ENCODE results near the gene DOP1B.

Gene DOP1B

GRCh38 chr21:36190736-36191135, 34.1 kb downstream of the DOP1B start:
- no peak overlapping the region for H3K4me2 ChIP-seq (ENCODE audit: low read length)
- no peaks in the 10 kb centered on the region for H3K9me3 ChIP-seq (ENCODE audit: low read length)
- H3K27ac ChIP-seq (ENCODE audit: low read depth, low read length, poor library complexity, severe bottlenecking) = no peak overlapping the region
- H3K36me3 ChIP-seq (ENCODE audit: insufficient read depth, low read length) = no peaks in the 10 kb centered on the region
- H3K4me1 ChIP-seq (ENCODE audit: insufficient read depth, low read length, severe bottlenecking) = peaks cover 8% of the 10 kb centered on the region
- no peak overlapping the region for H3K4me3 ChIP-seq (ENCODE audit: low read depth, low read length, poor library complexity, severe bottlenecking)
- TF ChIP-seq EZH2 (IDR thresholded peaks at IDR 0.05; ENCODE audit: borderline replicate concordance, low read length) = no peak
- TF ChIP-seq, protein P1, sequence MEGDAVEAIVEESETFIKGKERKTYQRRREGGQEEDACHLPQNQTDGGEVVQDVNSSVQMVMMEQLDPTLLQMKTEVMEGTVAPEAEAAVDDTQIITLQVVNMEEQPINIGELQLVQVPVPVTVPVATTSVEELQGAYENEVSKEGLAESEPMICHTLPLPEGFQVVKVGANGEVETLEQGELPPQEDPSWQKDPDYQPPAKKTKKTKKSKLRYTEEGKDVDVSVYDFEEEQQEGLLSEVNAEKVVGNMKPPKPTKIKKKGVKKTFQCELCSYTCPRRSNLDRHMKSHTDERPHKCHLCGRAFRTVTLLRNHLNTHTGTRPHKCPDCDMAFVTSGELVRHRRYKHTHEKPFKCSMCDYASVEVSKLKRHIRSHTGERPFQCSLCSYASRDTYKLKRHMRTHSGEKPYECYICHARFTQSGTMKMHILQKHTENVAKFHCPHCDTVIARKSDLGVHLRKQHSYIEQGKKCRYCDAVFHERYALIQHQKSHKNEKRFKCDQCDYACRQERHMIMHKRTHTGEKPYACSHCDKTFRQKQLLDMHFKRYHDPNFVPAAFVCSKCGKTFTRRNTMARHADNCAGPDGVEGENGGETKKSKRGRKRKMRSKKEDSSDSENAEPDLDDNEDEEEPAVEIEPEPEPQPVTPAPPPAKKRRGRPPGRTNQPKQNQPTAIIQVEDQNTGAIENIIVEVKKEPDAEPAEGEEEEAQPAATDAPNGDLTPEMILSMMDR (IDR thresholded peaks at IDR 0.05; ENCODE audit: low read length) = no peak
- no peaks in the 10 kb centered on the region for H4K20me1 ChIP-seq (ENCODE audit: insufficient read depth, low read length)
- H2AFZ ChIP-seq (ENCODE audit: low read length) = no peak overlapping the region
- H3K9ac ChIP-seq (ENCODE audit: low read length) = no peak overlapping the region
- H3K9me2 ChIP-seq (ENCODE audit: low read depth, low read length) = no peaks in the 10 kb centered on the region
- H3K27me3 ChIP-seq (ENCODE audit: insufficient read depth, low read length) = no peaks in the 10 kb centered on the region
- H3F3A ChIP-seq (ENCODE audit: insufficient read depth, low read length) = no peaks in the 10 kb centered on the region
- no peaks in the 10 kb centered on the region for H3K79me2 ChIP-seq (ENCODE audit: insufficient read depth, low read length)

- H3K9me2 ChIP-seq (ENCODE audit: low read depth, low read length) = no peaks in the 10 kb centered on the region
- H3K4me1 ChIP-seq (ENCODE audit: insufficient read depth, low read length, severe bottlenecking) = peaks cover 8% of the 10 kb centered on the region
- no peak overlapping the region for H2AFZ ChIP-seq (ENCODE audit: low read length)
- no peaks in the 10 kb centered on the region for H3K79me2 ChIP-seq (ENCODE audit: insufficient read depth, low read length)
- H3K9ac ChIP-seq (ENCODE audit: low read length) = no peak overlapping the region
- no peaks in the 10 kb centered on the region for H4K20me1 ChIP-seq (ENCODE audit: insufficient read depth, low read length)
- no peaks in the 10 kb centered on the region for H3K27me3 ChIP-seq (ENCODE audit: insufficient read depth, low read length)
- TF ChIP-seq EZH2 (IDR thresholded peaks at IDR 0.05; ENCODE audit: borderline replicate concordance, low read length) = no peak
- TF ChIP-seq, protein P1 (IDR thresholded peaks at IDR 0.05; ENCODE audit: low read length) = no peak
- no peak overlapping the region for H3K27ac ChIP-seq (ENCODE audit: low read depth, low read length, poor library complexity, severe bottlenecking)
- no peak overlapping the region for H3K4me2 ChIP-seq (ENCODE audit: low read length)
- H3K36me3 ChIP-seq (ENCODE audit: insufficient read depth, low read length) = no peaks in the 10 kb centered on the region
- H3F3A ChIP-seq (ENCODE audit: insufficient read depth, low read length) = no peaks in the 10 kb centered on the region
- H3K4me3 ChIP-seq (ENCODE audit: low read depth, low read length, poor library complexity, severe bottlenecking) = no peak overlapping the region
- no peaks in the 10 kb centered on the region for H3K9me3 ChIP-seq (ENCODE audit: low read length)
Measured at GRCh38 chr21:36193200-36193599, 36.6 kb downstream of the DOP1B start.

DNA sequence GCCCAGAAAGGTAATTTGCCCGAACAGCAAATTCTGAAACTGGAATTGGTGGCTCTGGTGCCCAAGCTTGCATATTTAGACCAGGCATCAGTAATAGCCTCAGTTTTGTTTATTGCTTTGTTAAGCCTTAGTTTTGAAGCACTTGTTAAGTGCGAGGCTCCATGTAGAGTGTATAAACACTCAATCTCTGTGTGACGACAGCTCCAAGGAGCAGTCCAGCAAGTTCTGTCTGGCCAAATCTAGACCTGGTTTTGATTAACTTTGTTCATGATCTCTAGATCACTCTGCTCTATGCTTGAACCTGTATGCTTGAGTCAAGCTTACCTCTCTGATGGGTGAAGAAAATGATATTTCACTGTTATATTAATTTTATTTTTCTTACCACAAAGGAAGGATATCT, 37.4 kb downstream of the DOP1B start:
- no peak overlapping the region for H2AFZ ChIP-seq (ENCODE audit: low read length)
- H3K9me2 ChIP-seq (ENCODE audit: low read depth, low read length) = no peaks in the 10 kb centered on the region
- no peak overlapping the region for H3K27ac ChIP-seq (ENCODE audit: low read depth, low read length, poor library complexity, severe bottlenecking)
- no peaks in the 10 kb centered on the region for H4K20me1 ChIP-seq (ENCODE audit: insufficient read depth, low read length)
- no peaks in the 10 kb centered on the region for H3K4me1 ChIP-seq (ENCODE audit: insufficient read depth, low read length, severe bottlenecking)
- no peaks in the 10 kb centered on the region for H3K36me3 ChIP-seq (ENCODE audit: insufficient read depth, low read length)
- H3K4me3 ChIP-seq (ENCODE audit: low read depth, low read length, poor library complexity, severe bottlenecking) = no peak overlapping the region
- TF ChIP-seq, protein P1 (IDR thresholded peaks at IDR 0.05; ENCODE audit: low read length) = no peak
- no peak for TF ChIP-seq EZH2 (IDR thresholded peaks at IDR 0.05; ENCODE audit: borderline replicate concordance, low read length)
- no peak overlapping the region for H3K4me2 ChIP-seq (ENCODE audit: low read length)
- no peaks in the 10 kb centered on the region for H3F3A ChIP-seq (ENCODE audit: insufficient read depth, low read length)
- no peaks in the 10 kb centered on the region for H3K79me2 ChIP-seq (ENCODE audit: insufficient read depth, low read length)
- no peaks in the 10 kb centered on the region for H3K9me3 ChIP-seq (ENCODE audit: low read length)
- no peaks in the 10 kb centered on the region for H3K27me3 ChIP-seq (ENCODE audit: insufficient read depth, low read length)
- no peak overlapping the region for H3K9ac ChIP-seq (ENCODE audit: low read length)
